ENCODE data around the gene INSL3.
A peak's percentile ranks its signal among the peaks of the same experiment; 100 is the strongest.

INSL3 gene

GRCh38 chr19:17843908-17844490 is 22.7 kb upstream of the INSL3 start:
- no peak for DNase-seq

GRCh38 chr19:17843292-17843827 is 22.0 kb upstream of the INSL3 start:
- DNase-seq: no peak

GRCh38 chr19:17842663-17843291 is 21.5 kb upstream of the INSL3 start:
- no peak for DNase-seq

GRCh38 chr19:17841810-17842662 is 20.7 kb upstream of the INSL3 start:
- DNase-seq: peak; percentile 74

GRCh38 chr19:17841371-17841809 is 20.1 kb upstream of the INSL3 start:
- no peak for DNase-seq

- DNase-seq: no peak
Measured at GRCh38 chr19:17840019-17840418, 18.7 kb upstream of the INSL3 start.

- no peak for DNase-seq
Measured at GRCh38 chr19:17837972-17838371, 16.7 kb upstream of the INSL3 start.

- DNase-seq: no peak
Measured at GRCh38 chr19:17836530-17836929, 15.2 kb upstream of the INSL3 start.

GRCh38 chr19:17835182-17836006 is 14.1 kb upstream of the INSL3 start:
- DNase-seq: no peak

- DNase-seq: no peak
Measured at GRCh38 chr19:17834350-17835181, 13.2 kb upstream of the INSL3 start.

- no peak for DNase-seq
Measured at GRCh38 chr19:17832443-17833208, 11.3 kb upstream of the INSL3 start.

- DNase-seq: no peak
Measured at GRCh38 chr19:17831419-17831888, 10.1 kb upstream of the INSL3 start.

- DNase-seq: peak; percentile 46
Measured at GRCh38 chr19:17830567-17831418, 9.5 kb upstream of the INSL3 start.

GRCh38 chr19:17829855-17830566 is 8.7 kb upstream of the INSL3 start:
- DNase-seq: peak; percentile 43

- DNase-seq: no peak
Measured at GRCh38 chr19:17826508-17827056, 5.3 kb upstream of the INSL3 start.

GRCh38 chr19:17824339-17824738 is 3.0 kb upstream of the INSL3 start:
- DNase-seq: no peak

GRCh38 chr19:17817668-17818363 is 3.5 kb downstream of the INSL3 start:
- DNase-seq: no peak

- DNase-seq: no peak
Measured at GRCh38 chr19:17812099-17812498, 9.2 kb downstream of the INSL3 start.
